GM12878 (cell line): Measurements from ENCODE around the gene ARMC9. TPM values are rescaled to one million over a fixed set of nuclear protein-coding genes. Genes with fewer than 3 reads are reported as not detected.
A peak's percentile ranks its signal among the peaks of the same experiment; 100 is the strongest.

Experiments
- ATAC-seq: fragments of 200-7000 bp; cut with Tn5 transposase; 3 replicates; pipeline ENCODE4 v1.9.1; 2020; ENCODE audit warnings: mild to moderate bottlenecking, moderate library complexity
- BruUV-seq: library from RNA; stranded (reverse); fragments of 400-500 nt; replicated peaks from 2 replicates; lab custom pipeline; 2021; lab: Mats Ljungman, UMichigan
- CTCF ChIA-PET: fragments of 300-600 bp; sonication (Branson Sonifier 250); formaldehyde crosslinking; extraction: SDS; loops from one replicate; lab custom pipeline; 2021; ENCODE audit warnings: inconsistent platforms; lab: Yijun Ruan, JAX
- POLR2A ChIA-PET: fragments of 350-600 bp; formaldehyde crosslinking; extraction: SDS; loops from one replicate; lab custom pipeline; 2021; ENCODE audit warnings: inconsistent platforms; lab: Charles Lee
- RAD21 ChIA-PET: fragments of 300-600 bp; sonication (Branson Sonifier 250); formaldehyde crosslinking; loops from one replicate; lab custom pipeline; 2023; ENCODE audit warnings: antibody characterized with exemption; ENCODE audit not compliant: unreplicated experiment; lab: Charles Lee
- SMC1A ChIA-PET: fragments of 300-600 bp; sonication (Branson Sonifier 250); formaldehyde crosslinking; loops from one replicate; lab custom pipeline; 2023; ENCODE audit not compliant: unreplicated experiment, uncharacterized antibody; lab: Charles Lee
- DNase-seq: peaks from one replicate; pipeline ENCODE4 v3.0.0-alpha.2; 2011; ENCODE audit warnings: low read depth, low spot score
- FAIRE-seq: peaks from 3 replicates; lab custom pipeline; 2011; peaks lifted over from hg19 to GRCh38; lab: Jason Lieb, UNC
- H2AFZ ChIP-seq: 2 replicates; pipeline ENCODE4 v1.6.0; 2011; ENCODE audit warnings: low read depth, low read length, control low read depth; ENCODE audit not compliant: control insufficient read depth
- H3K27ac ChIP-seq: 2 replicates; pipeline ENCODE4 v1.5.1; 2011; ENCODE audit warnings: control low read depth; ENCODE audit not compliant: control insufficient read depth, insufficient read depth
- H3K27me3 ChIP-seq, 2 experiments: replicated peaks in 1 of 2; 2 replicates each; pipeline versions ENCODE4 v1.6.0 to v1.6.1; 2011; ENCODE audit warnings: low read length in 1 of 2; ENCODE audit not compliant: control insufficient read depth in 2 of 2, insufficient read depth in 2 of 2
- H3K36me3 ChIP-seq, 2 experiments: 2 replicates each; pipeline ENCODE4 v1.5.1; 2011; ENCODE audit warnings: low read length in 1 of 2; ENCODE audit not compliant: control insufficient read depth in 2 of 2, insufficient read depth in 2 of 2
- H3K4me1 ChIP-seq: 2 replicates; pipeline ENCODE4 v1.6.1; 2011; ENCODE audit warnings: mild to moderate bottlenecking, low read length, moderate library complexity, mixed read lengths; ENCODE audit not compliant: control insufficient read depth, insufficient read depth
- H3K4me2 ChIP-seq: 2 replicates; pipeline ENCODE4 v1.6.0; 2011; ENCODE audit warnings: control low read depth; ENCODE audit not compliant: control insufficient read depth, insufficient read depth
- H3K4me3 ChIP-seq: fragments of 200-600 bp; sonication (generic); 2 replicates; pipeline ENCODE4 v1.5.1; 2016
- H3K79me2 ChIP-seq: 2 replicates; pipeline ENCODE4 v1.6.0; 2011; ENCODE audit warnings: low read length; ENCODE audit not compliant: control insufficient read depth, insufficient read depth
- H3K9ac ChIP-seq: 2 replicates; pipeline ENCODE4 v1.8.0; 2011; ENCODE audit warnings: low read length, control low read depth, mixed read lengths; ENCODE audit not compliant: control insufficient read depth, insufficient read depth
- H3K9me3 ChIP-seq: replicated peaks from 3 replicates; pipeline ENCODE4 v1.5.1; 2011; ENCODE audit warnings: mild to moderate bottlenecking, low read length; ENCODE audit not compliant: control insufficient read depth, insufficient read depth
- H4K20me1 ChIP-seq: 2 replicates; pipeline ENCODE4 v1.6.0; 2011; ENCODE audit not compliant: control insufficient read depth, insufficient read depth
- BHLHE40 ChIP-seq, 2 experiments: fragments of 450-650 bp in 1 of 2; IDR thresholded peaks; 2 replicates each; pipeline ENCODE4 v1.6.1; 2011 to 2017; ENCODE audit warnings: low read depth in 2 of 2, borderline replicate concordance in 1 of 2, improper control_type of control experiment in 1 of 2, low read length in 1 of 2, mild to moderate bottlenecking in 1 of 2
- CUX1 ChIP-seq: IDR thresholded peaks from 2 replicates; pipeline ENCODE4 v1.6.1; 2012; ENCODE audit warnings: improper control_type of control experiment, low read depth, low read length; ENCODE audit not compliant: insufficient replicate concordance
- ETV6 ChIP-seq, 2 experiments: fragments of 450-650 bp in 1 of 2; IDR thresholded peaks in 1 of 2; conservative IDR thresholded peaks in 1 of 2; 2 replicates each; pipeline ENCODE4 v1.6.1; 2014; ENCODE audit warnings: antibody characterized with exemption in 1 of 2, borderline replicate concordance in 1 of 2, low read depth in 1 of 2, mild to moderate bottlenecking in 1 of 2, moderate library complexity in 1 of 2
- EZH2 ChIP-seq: IDR thresholded peaks from 2 replicates; pipeline ENCODE4 v1.6.1; 2012; ENCODE audit warnings: low read depth, mild to moderate bottlenecking, control low read depth, inconsistent platforms, low read length, borderline replicate concordance; ENCODE audit not compliant: control insufficient read depth
- FOXK2 ChIP-seq: fragments of 450-650 bp; IDR thresholded peaks from 2 replicates; pipeline ENCODE4 v1.6.1; 2017; ENCODE audit warnings: mild to moderate bottlenecking, moderate library complexity
- HDAC6 ChIP-seq: fragments of 200-600 bp; sonication (generic); IDR thresholded peaks from one replicate; pipeline ENCODE4 v1.8.0; 2017; ENCODE audit warnings: antibody characterized with exemption; ENCODE audit not compliant: unreplicated experiment
- HDGF ChIP-seq: fragments of 450-650 bp; IDR thresholded peaks from 2 replicates; pipeline ENCODE4 v1.6.1; 2016; ENCODE audit warnings: antibody characterized with exemption
- KAT2A ChIP-seq: conservative IDR thresholded peaks from 2 replicates; pipeline ENCODE4 v1.6.1; 2011; ENCODE audit warnings: low read depth, low read length; ENCODE audit not compliant: control insufficient read depth
- MTA2 ChIP-seq: fragments of 450-650 bp; IDR thresholded peaks from 2 replicates; pipeline ENCODE4 v1.6.1; 2016; ENCODE audit warnings: low read depth, mild to moderate bottlenecking, moderate library complexity
- POLR2AphosphoS5 ChIP-seq: IDR thresholded peaks from 2 replicates; pipeline ENCODE4 v1.6.1; 2011; ENCODE audit warnings: mild to moderate bottlenecking, low read length, inconsistent platforms
- SIX5 ChIP-seq: IDR thresholded peaks from 2 replicates; pipeline ENCODE4 v1.6.1; 2011; ENCODE audit warnings: mild to moderate bottlenecking, low read depth, low read length, moderate library complexity; ENCODE audit not compliant: severe bottlenecking
- SKIL ChIP-seq: fragments of 450-650 bp; IDR thresholded peaks from 2 replicates; pipeline ENCODE4 v1.6.1; 2017; ENCODE audit warnings: mild to moderate bottlenecking, low read depth, inconsistent platforms; ENCODE audit not compliant: poor library complexity, severe bottlenecking
- SMAD5 ChIP-seq: IDR thresholded peaks from 2 replicates; pipeline ENCODE4 v1.6.1; 2016; ENCODE audit warnings: antibody characterized with exemption, low read depth
- TCF3 ChIP-seq: IDR thresholded peaks from 2 replicates; pipeline ENCODE4 v1.6.1; 2012; ENCODE audit warnings: low read depth, mild to moderate bottlenecking, low read length, borderline replicate concordance; ENCODE audit not compliant: insufficient read depth
- ZNF217 ChIP-seq: fragments of 450-650 bp; IDR thresholded peaks from 2 replicates; pipeline ENCODE4 v1.6.1; 2017; ENCODE audit warnings: antibody characterized with exemption, mild to moderate bottlenecking
- WGBS: methylation state at CpG from one replicate; pipeline ENCODE4 v1.1.6; 2016; ENCODE audit warnings: low lambda C conversion rate; ENCODE audit not compliant: insufficient replicate concordance, insufficient coverage; ENCODE audit errors: missing lambda C conversion rate; 5-methylcytosine and 5-hydroxymethylcytosine counted together
- in situ Hi-C: fragments of 300-500 bp; cut with MboI; formaldehyde crosslinking; loops from 9 replicates; pipeline ENCODE4 v1.14.3; 2018; ENCODE audit warnings: mixed read lengths
- intact Hi-C: fragments of 100-400 bp; cut with micrococcal nuclease; formaldehyde crosslinking; loops from one replicate; pipeline ENCODE4 v1.14.2; 2022; ENCODE audit not compliant: unreplicated experiment
- polyA plus RNA-seq, 11 experiments: library from polyadenylated mRNA; depleted of rRNA in 4 of 11; unstranded in 6 of 11; stranded (reverse) in 5 of 11; fragments of >200 nt; fragmentation: Nextera tagmentation in 4 of 11; fragmentation: Illumina TruSeq in 1 of 11; extraction: Ambion mirVana in 4 of 11; extraction: Trizol in 1 of 11; gene quantifications; 1 replicate in 1 of 11; 2 replicates in 10 of 11; pipeline versions ENCODE4 v1.2.1 to v1.2.3, GENCODE V29; 2011 to 2016; ENCODE audit warnings: inconsistent platforms in 2 of 11, missing spikeins in 2 of 11, low read depth in 1 of 11
- total RNA-seq, 4 experiments: library from RNA; depleted of rRNA in 3 of 4; stranded (reverse); fragments of >200 nt in 3 of 4; fragmentation: Illumina TruSeq in 1 of 4; extraction: Trizol in 1 of 4; gene quantifications; 2 replicates each; pipeline versions ENCODE4 v1.2.1 to v1.2.3, GENCODE V29; 2013 to 2021

The ARMC9 gene
- total and polyA plus RNA-seq, 10 of the 15 experiments (the other 5 are each of a cell fraction or from before 2014, with no cell fraction given), result 3.8 to 21.8 (median 10.4) TPM

- TF ChIP-seq BHLHE40 (IDR thresholded peaks at IDR 0.05; ENCODE audit: borderline replicate concordance in 1 of 2, low read depth in 2 of 2, low read length in 1 of 2) (no peak), KAT2A (no peak), ETV6 (conservative IDR thresholded peaks at IDR 0.05 in 1 of 2, IDR thresholded peaks at IDR 0.05 in 1 of 2; ENCODE audit: borderline replicate concordance in 1 of 2, low read depth in 1 of 2) (no peak), CUX1 (no peak), HDAC6 (no peak)
Measured at GRCh38 chr2:231298091-231298490, 99.7 kb downstream of the ARMC9 start (continued).

- DNase-seq (peak; percentile 42), FAIRE-seq (peak; percentile 23), ATAC-seq (peak; percentile 74)
- no peaks in the 10 kb centered on the region for H4K20me1 ChIP-seq
- H3K4me1 ChIP-seq, result peaks cover 37% of the 10 kb centered on the region
- H3K27me3 ChIP-seq, result no peaks in the 10 kb centered on the region
- no peaks in the 10 kb centered on the region; a peak in 1 of 4 replicates for H3K36me3 ChIP-seq
- 47% methylated on average over 7 of the region's 7 CpGs for WGBS
- no peak overlapping the region for H2AFZ ChIP-seq
- ChIA-PET SMC1A (interaction anchor here (0.8 to 6.9 kb wide), 12 partner anchors 11 to 196 kb away, joined by 3 to 43 read pairs (median 6); partner anchors contain the start of gene B3GNT7), POLR2A (interaction anchor here (1.2 to 1.4 kb wide), 2 partner anchors 94 to 97 kb away, joined by 4 read pairs; no protein-coding TSS in a partner anchor), RAD21 (interaction anchor here (0.8 to 2.9 kb wide), 7 partner anchors 9 to 106 kb away, joined by 3 to 15 read pairs (median 3); partner anchors contain the start of gene B3GNT7), CTCF (interaction anchor here (0.7 to 7.5 kb wide), 13 partner anchors 10 to 196 kb away, joined by 3 to 82 read pairs (median 5); partner anchors contain the start of gene B3GNT7)
- H3K27ac ChIP-seq, result peak overlapping the region; percentile 53; the same call in 1 of the 2 replicates
- no peak overlapping the region for H3K9ac ChIP-seq
- intact Hi-C loops (loop anchor here (5.0 kb wide), 1 partner anchor 197 kb away; no protein-coding TSS in a partner anchor), in situ Hi-C loops (no loop called here)
- H3K9me3 ChIP-seq, result no peaks in the 10 kb centered on the region
- no peak overlapping the region for H3K4me3 ChIP-seq
- H3K79me2 ChIP-seq, result no peaks in the 10 kb centered on the region
- no TSS peak for BruUV-seq
- peak overlapping the region; percentile 11; the same call in 1 of the 2 replicates for H3K4me2 ChIP-seq
- TF ChIP-seq SKIL (no peak), SIX5 (no peak), EZH2 (no peak), MTA2 (no peak; the same call in 1 of the 2 replicates), TCF3 (no peak), FOXK2 (no peak), ZNF217 (no peak), SMAD5 (no peak), POLR2AphosphoS5 (no peak), HDGF (no peak)
Measured at GRCh38 chr2:231299267-231299666, 100.8 kb downstream of the ARMC9 start.
